Duodenal mucosa (tissue), 2 donors: Measurements from ENCODE around the gene ATRIP.
A peak's percentile ranks its signal among the peaks of the same experiment; 100 is the strongest.

Experiments
- H3K27ac ChIP-seq: one replicate; pipeline ENCODE4 v1.7.0; 2013; ENCODE audit warnings: low read depth, low read length
- H3K27me3 ChIP-seq, 2 donors: one replicate each; pipeline ENCODE4 v1.7.0; 2013; ENCODE audit warnings: low read length in 2 of 2, control low read depth in 1 of 2; ENCODE audit not compliant: insufficient read depth in 2 of 2, control insufficient read depth in 1 of 2
- H3K36me3 ChIP-seq, 2 donors: one replicate each; pipeline ENCODE4 v1.7.0; 2013; ENCODE audit warnings: low read length in 2 of 2, control low read depth in 1 of 2; ENCODE audit not compliant: insufficient read depth in 2 of 2, control insufficient read depth in 1 of 2
- H3K4me1 ChIP-seq, 2 donors: one replicate each; pipeline ENCODE4 v1.7.0; 2013; ENCODE audit warnings: low read length in 2 of 2, control low read depth in 1 of 2; ENCODE audit not compliant: insufficient read depth in 2 of 2, control insufficient read depth in 1 of 2
- H3K4me3 ChIP-seq, 2 donors: one replicate each; pipeline ENCODE4 v1.7.0; 2013; ENCODE audit warnings: low read length in 2 of 2, low read depth in 1 of 2
- H3K9ac ChIP-seq, 2 donors: one replicate each; pipeline ENCODE4 v1.7.0; 2013; ENCODE audit warnings: low read length in 2 of 2, low read depth in 1 of 2
- H3K9me3 ChIP-seq, 2 donors: one replicate each; pipeline ENCODE4 v1.7.0; 2013; ENCODE audit warnings: low read length in 2 of 2, control low read depth in 1 of 2; ENCODE audit not compliant: control insufficient read depth in 1 of 2

The ATRIP gene

GRCh38 chr3:48430708-48431101, 15.8 kb upstream of the ATRIP start:
- Histone ChIP-seq H3K4me1 (peaks cover 62 to 68% of the 10 kb centered on the region in 2 donors), H3K4me3 (no peak overlapping the region), H3K36me3 (peaks cover 6 to 7% of the 10 kb centered on the region in 2 donors), H3K27ac (no peak overlapping the region), H3K27me3 (no peaks in the 10 kb centered on the region), H3K9me3 (no peaks in the 10 kb centered on the region), H3K9ac (peak overlapping the region; percentile 65 to 73)

- H3K4me1 ChIP-seq = peaks cover 63 to 69% of the 10 kb centered on the region in 2 donors
- H3K36me3 ChIP-seq = peaks cover 6 to 7% of the 10 kb centered on the region in 2 donors
- H3K4me3 ChIP-seq = no peak overlapping the region
- no peaks in the 10 kb centered on the region for H3K27me3 ChIP-seq
- no peak overlapping the region for H3K9ac ChIP-seq
- no peaks in the 10 kb centered on the region for H3K9me3 ChIP-seq
- no peak overlapping the region for H3K27ac ChIP-seq
Observed at GRCh38 chr3:48431224-48432029, 15.1 kb upstream of the ATRIP start.

GRCh38 chr3:48432411-48433371, 13.8 kb upstream of the ATRIP start:
- Histone ChIP-seq H3K4me1 (peaks cover 51 to 57% of the 10 kb centered on the region in 2 donors), H3K36me3 (peaks cover 6 to 7% of the 10 kb centered on the region in 2 donors), H3K9me3 (no peaks in the 10 kb centered on the region), H3K9ac (peak overlapping the region; percentile 16 to 56), H3K27me3 (no peaks in the 10 kb centered on the region), H3K4me3 (peak overlapping the region in 1 of 2 donors; percentile 5), H3K27ac (no peak overlapping the region)

DNA sequence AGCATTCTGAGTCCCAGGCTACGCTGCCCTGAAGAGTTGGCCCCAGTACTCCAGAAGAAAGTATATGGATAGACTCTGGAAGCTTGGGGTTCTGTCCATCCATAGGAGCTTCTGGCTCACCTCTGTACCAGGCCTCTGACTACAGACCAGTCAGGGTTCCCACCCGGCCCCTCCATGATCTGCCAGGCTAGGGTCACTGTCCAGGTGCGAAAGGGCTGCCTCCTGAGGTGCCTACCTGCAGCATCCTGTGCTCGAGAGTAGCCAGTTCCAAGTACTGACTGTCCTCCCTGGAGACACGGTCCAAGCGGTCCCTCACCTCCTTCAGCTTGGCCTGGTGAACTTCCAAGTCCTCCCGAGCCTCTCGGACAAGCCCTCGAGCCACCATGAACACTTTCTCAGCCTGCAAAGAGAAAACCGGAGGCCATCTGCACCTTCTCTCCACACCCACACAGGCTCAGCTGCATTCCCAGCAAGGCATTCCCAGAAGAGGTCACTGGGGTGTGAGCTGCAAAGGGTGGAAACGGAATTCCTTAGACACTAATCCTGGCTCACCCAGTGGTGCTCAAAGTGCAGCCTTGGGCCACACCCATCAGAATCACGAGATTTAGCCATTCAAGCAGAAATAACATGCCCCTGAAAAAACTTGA, 12.9 kb upstream of the ATRIP start:
- H3K9me3 ChIP-seq = no peaks in the 10 kb centered on the region
- peak overlapping the region; percentile 16 to 56 for H3K9ac ChIP-seq
- H3K27ac ChIP-seq = peak overlapping the region; percentile 74
- peak overlapping the region; percentile 5 to 32 for H3K4me3 ChIP-seq
- peaks cover 47 to 48% of the 10 kb centered on the region in 2 donors for H3K4me1 ChIP-seq
- H3K36me3 ChIP-seq = peaks cover 6 to 7% of the 10 kb centered on the region in 2 donors
- no peaks in the 10 kb centered on the region for H3K27me3 ChIP-seq

DNA sequence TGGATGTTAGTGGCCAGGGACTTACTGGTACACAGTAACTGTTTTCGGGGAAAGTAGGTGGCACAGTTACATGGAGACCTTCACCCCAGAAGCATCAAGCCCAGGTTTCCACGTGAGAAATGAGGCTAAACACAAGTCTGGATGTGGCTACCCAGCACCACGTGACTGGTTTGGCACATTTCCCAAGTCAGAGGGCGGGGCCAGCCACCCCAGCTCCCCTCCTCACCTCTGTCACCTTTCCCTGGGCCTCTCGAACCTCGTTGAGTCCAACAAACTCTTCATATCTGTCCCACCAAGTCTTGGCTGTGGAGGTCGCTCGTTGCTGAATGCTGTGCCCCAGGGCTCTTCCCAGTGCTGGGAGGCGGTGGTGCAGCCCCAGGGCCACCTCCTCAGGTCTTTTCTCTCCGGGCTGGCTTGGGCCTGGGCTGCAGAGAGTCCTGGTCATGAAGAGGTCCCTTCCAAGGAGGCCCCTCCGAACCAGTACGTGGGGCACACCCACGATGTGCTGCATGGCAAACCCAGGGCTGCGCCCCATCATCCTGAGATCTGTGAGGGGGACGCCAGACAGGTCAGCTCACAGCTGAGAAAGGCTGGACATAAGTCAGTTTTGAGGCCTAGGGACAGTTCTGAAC, 11.8 kb upstream of the ATRIP start:
- Histone ChIP-seq H3K36me3 (peaks cover 6 to 7% of the 10 kb centered on the region in 2 donors), H3K4me1 (peaks cover 50 to 52% of the 10 kb centered on the region in 2 donors), H3K27me3 (no peaks in the 10 kb centered on the region), H3K27ac (peak overlapping the region; percentile 51), H3K9me3 (no peaks in the 10 kb centered on the region), H3K9ac (peak overlapping the region; percentile 16 to 41), H3K4me3 (peak overlapping the region in 1 of 2 donors; percentile 32)

DNA sequence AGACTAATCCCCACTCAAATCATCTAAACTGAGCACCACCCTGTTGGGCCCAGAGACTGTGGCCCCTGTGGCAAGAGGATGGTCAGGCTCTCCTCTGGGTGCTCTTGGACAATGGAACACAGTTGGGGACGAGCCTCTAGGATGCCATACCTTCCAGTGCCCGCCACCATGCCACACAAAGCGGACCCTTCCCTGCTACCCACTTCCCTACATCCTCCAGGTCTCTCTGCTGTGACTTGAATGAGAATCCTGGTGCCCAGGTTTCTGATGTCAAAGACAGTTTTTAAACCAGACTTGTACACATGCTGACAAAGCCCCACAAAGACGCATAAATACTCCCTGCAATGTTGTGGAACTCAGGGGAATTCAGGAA, 11.3 kb upstream of the ATRIP start:
- no peak overlapping the region for H3K9ac ChIP-seq
- no peaks in the 10 kb centered on the region for H3K27me3 ChIP-seq
- peaks cover 47 to 49% of the 10 kb centered on the region in 2 donors for H3K4me1 ChIP-seq
- H3K9me3 ChIP-seq = no peaks in the 10 kb centered on the region
- peaks cover 6 to 7% of the 10 kb centered on the region in 2 donors for H3K36me3 ChIP-seq
- H3K27ac ChIP-seq = no peak overlapping the region
- H3K4me3 ChIP-seq = no peak overlapping the region

GRCh38 chr3:48435774-48436476, 10.6 kb upstream of the ATRIP start:
- Histone ChIP-seq H3K9me3 (no peaks in the 10 kb centered on the region), H3K36me3 (peaks cover 6 to 7% of the 10 kb centered on the region in 2 donors), H3K27me3 (no peaks in the 10 kb centered on the region), H3K9ac (no peak overlapping the region), H3K4me1 (peaks cover 39 to 43% of the 10 kb centered on the region in 2 donors), H3K4me3 (no peak overlapping the region), H3K27ac (no peak overlapping the region)

DNA sequence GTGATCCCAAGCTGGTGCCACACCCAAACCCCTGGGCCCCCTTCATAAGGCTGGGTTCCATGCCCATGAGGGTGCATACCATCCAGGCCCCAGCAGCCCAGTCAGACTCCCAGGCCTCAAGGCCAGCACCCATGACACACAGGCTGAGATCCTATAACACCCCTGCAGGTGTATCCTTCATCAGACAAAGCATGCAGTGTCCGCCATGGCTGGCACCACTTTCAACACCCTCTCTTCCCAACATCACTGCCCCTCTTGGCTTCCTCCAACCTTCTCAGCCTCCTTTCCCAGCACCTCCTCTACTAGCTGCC, 10.1 kb upstream of the ATRIP start:
- Histone ChIP-seq H3K9ac (no peak overlapping the region), H3K36me3 (peaks cover 6 to 7% of the 10 kb centered on the region in 2 donors), H3K27ac (no peak overlapping the region), H3K9me3 (no peaks in the 10 kb centered on the region), H3K4me1 (peaks cover 37 to 47% of the 10 kb centered on the region in 2 donors), H3K27me3 (no peaks in the 10 kb centered on the region), H3K4me3 (no peak overlapping the region)

GRCh38 chr3:48436855-48437254, 9.7 kb upstream of the ATRIP start:
- peaks cover 6 to 7% of the 10 kb centered on the region in 2 donors for H3K36me3 ChIP-seq
- H3K9me3 ChIP-seq = no peaks in the 10 kb centered on the region
- H3K27ac ChIP-seq = no peak overlapping the region
- peaks cover 41 to 51% of the 10 kb centered on the region in 2 donors for H3K4me1 ChIP-seq
- H3K27me3 ChIP-seq = no peaks in the 10 kb centered on the region
- no peak overlapping the region for H3K9ac ChIP-seq
- H3K4me3 ChIP-seq = no peak overlapping the region
